ENCODE results near the gene SPRY1.

Gene SPRY1

DNA sequence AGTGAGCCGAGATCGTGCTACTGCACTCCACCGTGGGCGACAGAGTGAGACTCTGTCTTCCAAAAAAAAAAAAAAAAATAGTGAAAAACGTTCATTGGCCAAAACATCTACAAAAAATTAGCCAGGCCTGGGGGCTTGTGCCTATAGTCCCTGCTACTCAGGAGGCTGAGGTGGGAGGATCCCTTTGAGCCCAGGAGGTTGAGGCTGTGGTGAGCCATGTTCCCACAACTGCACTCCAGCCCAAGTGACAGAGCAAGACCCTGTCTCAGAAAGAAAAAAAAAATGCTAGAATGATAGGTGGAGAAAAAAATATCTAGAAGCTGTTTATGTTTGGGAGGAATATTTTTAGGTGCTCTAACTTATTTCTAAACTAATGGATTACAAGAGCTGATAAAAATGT lies 14.9 kb downstream of the SPRY1 start:
- DNase-seq (ENCODE audit: low read depth): no peak

DNA sequence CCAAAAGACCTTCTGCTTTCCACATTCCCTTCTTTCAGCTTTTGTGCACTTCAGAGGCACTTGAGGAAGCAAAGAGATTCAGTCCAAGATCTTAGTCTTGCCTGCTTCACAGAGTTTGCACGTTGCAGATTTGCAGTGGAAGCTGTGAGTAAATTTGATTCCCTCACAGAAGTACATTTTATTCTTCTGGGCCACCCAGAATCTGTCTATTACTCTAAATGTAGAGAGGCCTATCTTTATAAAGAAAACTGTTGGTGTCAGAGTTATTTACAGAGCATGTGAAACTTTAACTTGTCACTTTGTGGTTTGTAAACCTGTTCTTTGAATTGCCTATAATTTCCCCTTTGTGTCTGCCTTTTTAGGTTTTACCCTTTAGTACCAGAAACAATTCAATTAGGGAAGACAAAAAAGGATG lies 15.5 kb downstream of the SPRY1 start:
- DNase-seq (ENCODE audit: low read depth): no peak

DNA sequence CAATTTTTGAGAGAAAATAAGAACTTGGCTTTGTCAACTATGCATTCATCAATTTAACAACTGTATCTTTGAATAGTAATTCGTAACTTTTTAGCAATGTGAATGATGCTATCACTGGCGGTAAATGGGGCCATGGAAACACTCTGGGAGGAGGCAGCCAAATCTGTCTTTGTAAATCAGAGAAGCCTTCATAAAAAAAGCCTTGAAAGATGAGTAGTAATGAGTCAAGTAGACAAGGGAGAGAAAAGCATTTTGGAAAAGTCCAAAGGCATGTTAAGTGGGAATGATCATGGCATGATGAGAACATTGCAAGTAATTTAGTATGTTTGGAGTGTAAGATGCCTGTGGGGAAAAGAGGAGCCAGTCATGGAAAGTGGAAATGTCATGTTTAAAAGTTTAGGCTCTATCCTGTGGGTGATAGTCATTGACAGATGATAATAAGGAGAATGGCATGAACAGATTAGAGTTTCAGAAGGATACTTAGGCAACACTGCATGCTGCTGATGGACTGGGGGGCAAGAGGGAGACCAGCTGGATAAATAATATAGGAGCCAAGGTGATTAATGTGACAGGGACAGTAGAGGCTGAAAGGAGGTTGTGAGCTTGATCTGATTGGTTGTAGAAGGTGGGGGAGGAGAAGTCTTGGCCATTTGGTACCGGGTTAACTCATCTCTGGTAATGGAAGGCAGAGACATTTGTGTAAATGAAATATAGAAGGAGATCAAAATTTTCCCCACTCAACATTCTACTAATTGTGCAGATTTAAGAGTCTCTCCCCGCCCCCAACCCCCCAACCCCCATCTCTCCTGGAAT lies 16.3 kb downstream of the SPRY1 start:
- no peak for DNase-seq (ENCODE audit: low read depth)

DNA sequence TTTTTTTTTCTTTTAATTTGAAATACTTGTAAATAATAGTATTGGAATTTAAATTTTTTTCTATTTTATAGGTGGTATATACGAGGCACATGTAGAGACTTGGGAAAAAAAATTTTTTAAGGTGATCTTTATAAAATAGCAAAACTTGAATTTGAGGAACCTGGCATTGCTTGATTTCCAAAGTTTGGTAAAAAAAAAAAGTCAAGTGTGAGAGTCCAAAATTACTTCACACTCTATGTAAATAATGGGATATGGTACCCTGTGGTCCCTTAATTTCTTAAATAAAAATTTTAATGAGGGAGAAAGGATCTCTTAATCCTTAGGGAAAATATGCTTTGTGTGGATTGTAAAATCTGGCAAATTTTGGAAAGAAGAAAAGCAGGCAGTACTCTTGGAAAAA lies 19.0 kb downstream of the SPRY1 start:
- no peak for DNase-seq (ENCODE audit: low read depth)

DNA sequence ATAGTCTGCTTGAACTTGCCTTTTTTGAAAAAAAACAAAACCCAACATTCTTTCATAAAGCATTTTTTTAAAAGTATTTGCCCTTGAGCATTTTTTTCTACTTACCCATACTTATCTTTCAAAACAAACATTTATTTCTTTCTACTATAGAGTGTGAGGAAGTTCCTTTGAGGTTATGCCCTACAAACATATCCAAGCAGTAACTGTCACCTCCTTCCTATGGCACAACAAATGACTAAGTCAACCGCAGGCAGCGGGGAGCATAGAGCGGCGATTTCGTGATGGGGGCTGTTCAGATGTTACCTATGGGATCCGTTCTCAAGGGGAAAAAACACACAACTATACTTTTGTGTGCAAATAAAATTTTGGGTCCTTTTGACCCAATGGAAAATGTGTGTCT lies 19.4 kb downstream of the SPRY1 start:
- DNase-seq (ENCODE audit: low read depth): peak; percentile 20

DNA sequence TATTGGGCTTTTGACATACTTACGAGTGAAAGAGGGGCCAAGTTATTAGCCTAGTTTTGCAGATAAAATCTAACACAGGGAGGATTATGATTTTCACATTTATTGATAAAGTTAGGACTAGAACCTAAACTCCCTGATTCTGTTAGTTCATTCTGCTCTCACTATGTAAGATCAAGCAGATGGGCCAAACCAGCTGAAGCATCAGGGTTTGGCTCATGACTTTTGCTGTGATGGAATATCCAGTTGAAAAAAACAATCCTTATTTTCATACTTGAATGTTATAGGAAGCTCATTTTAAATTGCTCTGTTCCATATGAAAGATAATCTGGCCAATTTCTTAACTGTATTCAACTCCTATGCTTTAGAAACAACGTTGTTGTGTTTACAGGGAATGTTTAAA lies 21.2 kb downstream of the SPRY1 start:
- DNase-seq (ENCODE audit: low read depth): no peak

DNA sequence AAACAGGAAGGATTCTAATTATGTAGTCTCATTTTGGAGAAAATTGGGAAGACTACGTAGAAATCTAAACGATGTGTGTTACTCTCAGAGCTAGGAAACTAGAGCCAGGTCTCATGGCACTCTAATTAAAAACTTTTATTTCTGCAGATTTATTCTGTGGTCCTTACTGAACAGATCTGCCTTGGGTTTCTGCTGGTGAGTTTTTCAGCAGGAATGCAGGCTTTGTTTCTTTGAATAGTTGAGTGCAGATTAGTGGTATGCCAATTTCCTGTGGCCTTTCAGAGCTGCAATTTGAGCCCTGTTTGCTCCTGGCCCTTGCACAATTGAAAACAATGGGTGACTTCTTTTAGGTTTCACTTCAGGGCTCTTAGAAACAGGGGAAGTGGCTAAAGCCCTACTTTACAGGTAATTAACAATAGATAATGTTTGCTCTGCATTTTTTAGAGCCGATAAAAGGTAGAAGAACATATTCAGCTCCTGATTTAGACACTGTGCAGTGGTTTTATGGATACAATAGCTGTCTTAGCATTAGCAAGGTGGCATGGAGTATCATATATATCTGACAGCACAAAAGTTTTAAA lies 21.8 kb downstream of the SPRY1 start:
- DNase-seq (ENCODE audit: low read depth): no peak

DNA sequence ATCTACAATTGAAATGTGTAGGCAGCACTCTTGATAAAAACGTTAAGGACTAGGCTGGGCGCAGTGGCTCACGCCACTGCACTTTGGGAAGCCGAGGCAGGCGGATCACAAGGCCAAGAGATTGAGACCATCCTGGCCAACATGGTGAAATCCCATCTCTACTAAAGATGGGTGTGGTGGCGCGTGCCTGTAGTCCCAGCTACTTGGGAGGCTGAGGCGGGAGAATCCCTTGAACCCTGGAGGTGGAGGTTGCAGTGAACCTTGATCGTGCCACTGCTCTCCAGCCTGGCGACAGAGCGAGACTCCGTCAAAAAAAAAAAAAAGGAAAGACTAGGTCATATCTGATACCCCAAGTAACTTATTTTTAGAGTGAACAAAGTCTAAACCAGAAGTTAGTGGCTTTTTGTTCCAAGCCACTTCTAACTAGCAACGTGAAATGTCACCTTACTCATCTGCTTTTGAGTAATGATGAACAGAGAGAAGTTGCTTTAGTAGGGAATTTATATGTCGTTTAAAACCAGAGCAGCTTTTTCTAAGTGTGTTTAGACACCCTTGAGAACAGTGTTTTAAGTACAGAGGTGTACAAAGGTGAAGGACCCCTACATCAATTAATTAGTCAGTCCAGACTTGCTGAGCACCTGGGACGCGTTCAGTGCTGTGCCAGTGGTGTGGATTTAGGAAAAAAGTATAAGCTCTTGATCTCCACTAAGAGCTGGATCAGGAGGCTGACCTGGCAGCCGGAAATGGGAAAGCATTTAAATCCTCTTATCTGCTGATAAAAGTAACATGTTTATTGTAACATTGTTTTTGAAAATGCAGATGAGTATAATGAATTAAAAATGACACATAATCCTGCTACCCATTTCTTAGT lies 23.5 kb downstream of the SPRY1 start:
- DNase-seq (ENCODE audit: low read depth): no peak

DNA sequence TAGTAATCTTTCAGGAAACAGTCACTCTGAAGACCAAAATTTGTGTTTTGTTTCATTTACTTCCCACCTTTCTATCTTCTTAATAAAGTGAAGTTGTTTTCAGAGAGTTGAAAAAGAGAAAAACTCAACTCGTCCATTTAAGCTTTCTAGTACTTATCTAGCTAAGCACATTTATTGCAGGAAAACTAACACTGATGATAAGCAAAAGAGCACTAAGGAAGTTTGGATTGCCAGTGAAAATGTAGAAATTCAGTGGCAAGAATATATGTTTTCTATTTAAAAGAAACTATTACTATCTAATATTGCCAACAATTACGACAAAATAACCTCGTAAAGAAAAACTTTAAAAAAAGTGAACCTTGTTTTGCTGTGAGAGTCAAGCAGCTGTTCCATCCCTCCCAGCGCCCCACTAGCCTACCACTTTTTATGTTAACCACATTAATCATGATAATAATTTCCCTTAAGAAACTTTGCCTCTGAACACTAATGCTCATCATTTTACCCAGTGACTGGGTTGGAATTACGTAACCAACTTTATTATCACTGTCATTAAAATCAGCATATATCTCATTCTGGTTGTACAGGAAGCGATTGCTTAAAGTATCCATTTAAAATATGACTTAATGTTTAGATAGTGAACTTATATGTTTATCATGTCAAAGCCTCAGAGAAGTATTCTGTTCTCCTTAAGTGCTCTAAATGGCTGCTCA lies 24.8 kb downstream of the SPRY1 start:
- no peak for DNase-seq (ENCODE audit: low read depth)

DNA sequence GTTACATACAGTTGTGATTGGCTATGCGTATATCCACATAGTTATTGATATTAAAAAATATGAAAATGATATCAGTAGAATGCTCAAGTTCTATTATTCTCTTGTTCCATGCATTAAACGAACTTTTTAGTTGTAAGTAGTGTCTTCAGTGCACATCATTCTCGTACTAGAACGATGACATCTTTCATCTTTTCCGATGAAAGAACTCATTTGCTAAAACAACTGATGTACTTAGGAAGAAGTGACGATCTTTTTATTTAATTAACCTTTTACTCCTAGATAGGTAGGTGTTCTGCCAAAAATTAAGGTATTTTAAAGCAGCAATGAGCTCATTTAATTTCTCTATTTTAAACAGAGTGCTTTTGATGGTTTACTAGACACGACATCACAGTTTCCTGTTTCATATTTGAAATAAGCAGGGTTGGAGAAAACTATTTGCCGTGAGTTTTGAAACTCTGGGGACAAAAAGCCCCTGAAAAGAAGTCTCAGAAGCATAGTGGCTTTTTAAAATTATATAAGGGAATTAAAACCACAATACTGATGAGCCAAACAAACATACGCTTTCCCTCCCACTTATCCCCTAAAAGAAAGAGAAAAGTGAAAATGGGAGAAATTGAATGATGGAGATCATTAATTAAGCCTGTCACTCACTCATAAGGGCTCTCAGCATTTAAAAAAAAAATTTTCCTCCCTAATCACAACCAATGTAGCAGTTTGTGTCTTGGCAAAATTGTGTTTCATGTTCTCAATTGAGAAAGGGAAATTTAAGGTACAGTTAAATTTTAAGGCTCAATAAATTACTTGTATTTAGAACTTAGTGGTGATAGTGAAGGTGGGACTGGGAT lies 25.6 kb downstream of the SPRY1 start:
- no peak for DNase-seq (ENCODE audit: low read depth)

DNA sequence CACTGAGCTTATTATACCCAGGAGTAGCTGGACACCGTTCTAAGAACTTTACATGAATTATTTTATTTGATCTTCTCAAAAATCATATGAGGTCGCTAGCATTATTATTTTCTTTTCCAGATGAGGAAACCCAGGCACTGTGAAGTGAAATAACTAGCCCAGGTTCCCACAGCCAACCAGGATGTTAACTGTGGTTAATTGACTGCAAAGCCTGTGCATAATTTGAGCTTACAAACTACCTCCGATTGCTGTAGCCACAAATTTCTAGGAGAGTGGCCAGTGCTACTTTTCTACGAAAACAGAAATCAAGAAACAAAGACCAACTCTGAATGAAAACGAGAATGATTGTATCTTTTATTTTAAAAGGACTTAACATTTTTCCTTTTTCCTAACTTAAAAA lies 27.2 kb downstream of the SPRY1 start:
- DNase-seq (ENCODE audit: low read depth): no peak

DNA sequence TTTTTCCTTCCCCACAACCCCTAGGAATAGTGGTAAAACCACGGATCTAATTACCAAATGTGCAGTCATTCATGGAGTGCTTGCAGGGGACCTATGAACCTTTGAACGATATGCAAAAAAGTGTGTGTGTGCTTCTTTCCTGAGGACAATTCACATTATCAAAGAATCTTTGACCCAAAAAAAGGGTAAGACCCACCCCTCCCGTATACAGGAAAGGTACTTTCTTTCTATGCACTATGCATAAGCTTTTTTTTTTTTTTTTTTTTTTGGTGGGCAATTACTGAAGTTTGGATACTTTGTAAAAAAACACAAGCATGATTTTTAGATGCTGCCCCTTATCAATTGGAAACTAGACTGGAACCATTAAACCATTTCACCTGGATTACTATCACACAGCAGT lies 31.4 kb downstream of the SPRY1 start:
- no peak for DNase-seq (ENCODE audit: low read depth)

DNA sequence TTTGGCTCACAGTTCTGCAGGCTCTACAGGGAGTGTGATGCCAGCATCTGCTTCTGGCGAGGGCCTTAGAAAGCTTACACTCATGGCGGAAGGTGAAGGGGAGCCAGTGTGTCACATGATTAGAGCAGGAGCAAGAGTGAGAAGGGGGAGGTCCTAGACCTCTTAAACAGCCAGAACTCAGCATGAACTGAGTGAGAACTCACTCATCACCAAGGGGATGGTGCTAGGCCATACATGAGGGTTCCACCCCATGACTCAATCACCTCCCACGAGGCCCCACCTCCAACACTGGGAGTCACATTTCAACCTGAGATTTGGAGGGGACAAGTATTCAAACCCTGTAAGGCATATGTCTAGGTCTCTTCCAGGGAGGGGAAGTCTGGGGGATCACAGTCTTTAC lies 33.4 kb downstream of the SPRY1 start:
- no peak for DNase-seq (ENCODE audit: low read depth)

DNA sequence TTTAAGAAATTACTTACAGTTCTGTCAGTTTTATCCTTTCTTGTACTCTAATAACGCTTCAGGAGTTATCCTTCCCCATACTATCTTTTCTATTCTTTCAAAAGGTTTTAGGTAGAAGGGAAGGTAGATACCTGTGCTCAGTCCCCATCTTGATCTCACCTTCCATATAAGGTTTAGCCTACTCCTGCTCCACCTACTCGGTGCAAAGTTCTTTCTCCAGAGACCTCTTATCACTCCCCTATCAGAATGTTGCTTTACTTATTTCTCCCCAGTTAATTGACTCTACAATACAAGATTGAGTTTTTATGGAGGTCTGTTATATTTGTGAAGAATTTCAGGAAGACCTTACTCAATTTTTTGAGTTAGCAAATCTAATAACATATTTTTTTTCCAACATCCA lies 33.9 kb downstream of the SPRY1 start:
- DNase-seq (ENCODE audit: low read depth): no peak

DNA sequence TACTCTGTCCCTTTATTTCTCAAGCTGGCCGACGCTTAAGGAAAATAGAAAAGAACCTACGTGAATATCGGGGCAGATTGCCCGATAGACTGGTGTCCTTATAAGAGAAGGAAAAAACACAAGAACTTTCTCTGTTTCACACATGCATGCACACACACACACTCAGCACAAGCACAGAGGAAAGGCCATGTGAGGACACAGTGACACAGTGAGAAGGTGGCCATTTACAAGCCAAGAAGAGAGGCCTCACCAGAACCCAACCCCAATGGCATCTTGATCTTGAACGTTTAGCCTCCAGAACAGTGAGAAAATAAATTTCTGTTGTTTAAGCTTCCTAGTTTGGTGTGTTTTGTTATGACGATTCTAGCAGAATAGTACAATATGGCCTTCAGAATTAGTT lies 37.0 kb downstream of the SPRY1 start:
- no peak for DNase-seq (ENCODE audit: low read depth)

DNA sequence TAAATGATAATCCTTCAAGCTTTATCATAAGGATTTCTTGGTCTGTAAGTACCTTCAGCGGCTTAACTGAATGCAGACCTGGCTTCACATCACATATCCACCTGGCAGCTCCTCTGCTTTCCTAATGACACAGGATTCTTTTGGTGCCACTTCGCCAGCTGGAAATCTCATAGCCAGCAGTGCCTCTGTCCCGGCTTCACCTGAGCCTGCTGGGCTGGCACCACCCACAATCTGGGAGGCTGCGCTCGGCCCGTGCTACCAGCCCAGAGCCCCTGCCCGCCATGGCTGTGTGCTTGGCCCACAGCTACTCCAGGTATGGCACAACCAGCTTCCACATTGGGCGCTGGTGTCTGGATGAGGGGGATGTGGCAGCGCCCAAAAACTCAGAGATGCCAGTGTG lies 37.4 kb downstream of the SPRY1 start:
- DNase-seq (ENCODE audit: low read depth): no peak

DNA sequence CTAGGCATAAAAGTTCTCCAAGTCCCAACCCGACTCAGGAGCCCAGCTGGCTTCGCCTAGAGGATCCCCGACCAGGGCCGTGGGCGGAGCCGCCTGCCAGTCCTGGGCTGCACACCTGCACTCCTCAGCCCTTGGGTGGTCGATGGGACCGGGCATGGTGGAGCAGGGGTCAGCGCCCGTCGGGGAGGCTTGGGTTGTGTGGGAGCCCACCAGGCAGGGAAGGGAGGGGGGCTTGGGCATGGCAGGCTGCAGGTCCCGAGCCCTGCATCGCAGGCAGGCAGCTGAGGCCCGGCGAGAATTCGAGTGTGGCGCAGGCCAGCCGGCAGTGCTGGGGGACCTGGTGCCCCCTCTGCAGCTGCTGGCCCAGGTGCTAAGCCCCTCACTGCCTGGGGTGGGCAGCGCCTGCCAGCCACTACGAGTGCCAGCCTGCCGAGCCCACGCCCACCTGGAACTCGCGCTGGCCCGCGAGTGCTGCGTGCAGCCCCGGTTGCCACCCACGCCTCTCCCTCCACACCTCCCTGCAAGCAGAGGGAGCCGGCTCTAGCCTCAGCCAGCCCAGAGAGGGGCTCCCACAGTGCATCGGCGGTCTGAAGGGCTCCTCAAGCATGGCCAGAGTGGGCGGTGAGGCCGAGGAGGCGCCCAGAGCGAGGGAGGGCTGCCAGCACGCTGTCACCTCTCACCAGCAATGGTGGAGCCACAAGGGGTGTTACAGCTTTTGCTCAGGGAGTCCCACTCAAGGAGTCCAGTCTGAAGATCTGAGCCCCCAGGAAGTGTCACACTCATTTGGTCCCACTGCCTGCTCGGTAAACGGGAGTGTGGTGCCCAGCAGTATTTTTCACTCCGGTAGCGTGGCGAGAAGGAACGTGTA lies 38.9 kb downstream of the SPRY1 start:
- DNase-seq (ENCODE audit: low read depth): no peak

DNA sequence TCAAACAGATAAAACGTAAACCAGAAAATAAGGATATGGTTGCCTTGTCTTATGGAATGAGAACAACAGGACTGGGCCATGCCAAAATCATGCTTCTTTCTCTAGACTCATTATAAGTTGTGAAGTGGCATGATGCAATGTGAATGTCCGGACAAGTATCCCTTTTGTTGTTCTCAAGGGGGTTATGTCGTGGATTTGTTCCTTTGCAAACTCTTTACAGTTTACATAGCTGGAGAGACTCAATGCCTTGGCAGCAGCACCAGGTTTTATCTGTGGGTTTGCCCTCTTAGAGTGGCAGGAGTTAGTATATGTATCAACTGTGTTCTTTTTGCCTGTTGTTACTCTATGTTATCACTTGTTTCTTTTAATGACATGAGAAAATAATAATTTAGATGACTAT lies 41.4 kb downstream of the SPRY1 start:
- DNase-seq (ENCODE audit: low read depth): no peak

DNA sequence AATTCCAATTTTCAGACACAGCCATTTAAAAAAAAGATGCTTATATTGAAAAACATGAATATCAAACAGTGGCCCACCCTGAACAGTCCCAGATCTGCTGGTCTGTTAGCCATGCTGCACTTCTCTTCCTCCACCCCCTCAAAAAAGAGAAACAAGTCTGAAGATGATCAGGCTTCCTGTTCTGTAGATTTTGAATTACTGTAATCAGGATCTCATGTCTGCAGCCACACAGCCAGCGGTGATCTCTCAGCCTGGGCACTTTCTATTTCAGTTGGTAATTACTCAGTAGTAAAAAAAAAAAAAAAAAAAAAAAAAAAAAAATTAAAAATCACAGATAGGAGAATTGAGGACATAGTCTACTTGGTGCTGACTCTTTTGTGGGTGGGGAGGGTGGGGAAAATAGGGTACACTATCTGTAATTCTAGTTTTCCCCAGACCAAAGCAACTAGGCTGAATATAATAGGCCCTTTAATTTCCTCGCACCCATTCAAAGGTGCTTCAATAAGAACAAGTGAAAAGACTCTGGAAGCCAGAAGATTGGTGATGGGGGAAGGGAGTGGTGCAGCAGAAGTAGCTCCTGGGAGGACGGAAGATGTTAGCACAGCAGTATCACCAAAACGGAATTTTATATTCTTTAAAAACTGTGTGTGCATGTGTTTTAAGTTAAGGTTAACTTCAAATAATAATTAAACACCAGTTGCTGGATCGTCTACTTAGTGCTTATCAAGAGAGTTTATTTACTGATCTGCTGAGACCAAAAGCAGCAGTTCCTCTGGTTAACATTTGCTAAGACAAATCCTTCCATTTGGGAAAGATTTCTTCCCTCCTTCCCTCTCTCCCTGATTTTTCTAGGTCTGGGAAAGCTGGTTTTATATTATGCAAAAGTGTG lies 47.0 kb downstream of the SPRY1 start:
- no peak for DNase-seq (ENCODE audit: low read depth)

All from activated T-helper 9 cell treated with anti-CD3 and anti-CD28 coated beads, Interleukin-2, amount 50 U/mL, for 16 hours (primary cell).